ENCODE results near the gene ZNF263.
"Not testable (repeated sequence)": the region's sequence is repeated elsewhere in the genome, so short reads cannot be mapped to it uniquely, and the experiment has no call there.

ZNF263 gene

DNA sequence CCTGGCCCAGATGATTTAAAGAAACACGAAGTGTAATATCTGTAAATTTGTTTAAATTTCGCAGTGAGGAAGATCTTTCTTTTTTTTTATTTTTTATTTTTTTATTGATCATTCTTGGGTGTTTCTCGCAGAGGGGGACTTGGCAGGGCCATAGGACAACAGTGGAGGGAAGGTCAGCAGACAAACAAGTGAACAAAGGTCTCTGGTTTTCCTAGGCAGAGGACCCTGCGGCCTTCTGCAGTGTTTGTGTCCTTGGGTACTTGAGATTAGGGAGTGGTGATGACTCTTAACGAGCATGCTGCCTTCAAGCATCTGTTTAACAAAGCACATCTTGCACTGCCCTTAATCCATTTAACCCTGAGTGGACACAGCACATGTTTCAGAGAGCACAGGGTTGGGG is 12.6 kb upstream of the ZNF263 start:
- not testable (repeated sequence) for DNase-seq

DNA sequence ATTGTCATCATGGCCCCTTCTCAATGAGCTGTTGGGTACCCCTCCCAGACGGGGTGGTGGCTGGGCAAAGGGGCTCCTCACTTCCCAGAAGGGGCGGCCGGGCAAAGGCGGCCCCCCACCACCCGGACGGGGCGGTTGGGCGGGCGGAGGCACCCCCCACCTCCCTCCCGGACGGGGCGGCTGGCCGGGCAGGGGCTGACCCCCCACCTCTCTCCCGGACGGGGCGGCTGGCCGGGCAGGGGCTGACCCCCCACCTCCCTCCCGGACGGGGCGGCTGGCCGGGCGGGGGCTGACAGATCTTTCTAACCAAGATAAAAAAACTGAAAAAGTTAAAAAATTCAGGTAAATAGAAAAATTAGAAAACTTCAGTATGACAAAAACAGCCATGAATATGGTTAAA is 12.0 kb upstream of the ZNF263 start:
- not testable (repeated sequence) for DNase-seq

DNA sequence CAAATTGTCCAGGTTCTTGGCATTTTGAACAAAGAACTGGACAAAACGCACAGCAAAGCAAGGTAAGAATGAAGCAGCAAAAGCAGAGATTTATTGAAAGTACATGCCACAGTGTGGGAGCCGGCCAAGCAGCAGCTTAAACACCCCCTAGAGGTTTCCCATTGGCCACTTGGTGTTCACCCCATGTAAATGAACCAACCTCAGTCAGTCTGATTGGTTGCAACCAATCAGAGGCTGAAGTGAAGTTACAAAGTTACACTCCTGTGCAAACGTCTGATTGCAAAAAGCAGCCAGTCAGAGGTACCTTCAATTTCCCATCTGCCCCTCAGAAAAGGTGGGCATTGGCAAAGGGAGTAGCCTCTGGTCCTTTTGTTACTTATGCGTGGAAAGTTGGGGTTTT is 8.8 kb upstream of the ZNF263 start:
- DNase-seq = peak; percentile 51

DNA sequence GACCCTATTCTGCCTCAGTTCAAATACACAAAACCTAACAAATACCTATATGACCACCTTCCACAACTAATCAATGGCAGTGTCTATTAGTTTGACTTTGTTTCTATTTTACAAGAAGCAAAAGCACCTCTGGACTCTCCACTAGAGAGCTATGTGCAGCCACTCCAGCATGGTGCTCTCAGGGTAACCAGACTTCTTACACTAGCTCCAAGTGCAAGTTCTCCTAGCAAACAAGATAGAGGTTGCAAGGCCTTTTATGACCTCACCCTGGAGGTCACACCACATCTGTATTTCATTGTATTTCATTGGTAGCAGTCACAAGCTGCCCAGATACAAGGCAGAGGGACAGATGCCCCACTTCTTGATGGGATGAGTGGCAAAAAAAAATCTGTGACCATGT is 8.3 kb upstream of the ZNF263 start:
- no peak for DNase-seq

DNA sequence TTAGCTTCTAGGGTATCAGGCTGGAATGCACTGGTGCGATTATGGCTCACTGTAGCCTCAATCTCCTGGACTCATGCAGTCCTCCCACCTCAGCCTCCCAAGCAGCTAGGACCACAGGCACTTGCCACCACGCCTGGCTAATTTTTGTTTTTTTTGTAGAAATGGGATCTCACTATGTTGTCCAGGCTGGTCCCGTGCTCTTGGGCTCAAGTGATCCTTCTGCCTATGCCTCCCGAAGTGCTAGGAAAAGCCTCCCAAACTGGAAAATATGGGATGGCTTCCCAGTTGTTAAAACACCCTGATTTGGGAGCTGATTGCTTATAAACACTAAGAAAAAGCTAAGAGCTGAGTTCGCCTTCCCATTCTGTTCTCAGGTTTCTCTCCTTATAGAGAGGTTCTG is 6.6 kb upstream of the ZNF263 start:
- DNase-seq = no peak

DNA sequence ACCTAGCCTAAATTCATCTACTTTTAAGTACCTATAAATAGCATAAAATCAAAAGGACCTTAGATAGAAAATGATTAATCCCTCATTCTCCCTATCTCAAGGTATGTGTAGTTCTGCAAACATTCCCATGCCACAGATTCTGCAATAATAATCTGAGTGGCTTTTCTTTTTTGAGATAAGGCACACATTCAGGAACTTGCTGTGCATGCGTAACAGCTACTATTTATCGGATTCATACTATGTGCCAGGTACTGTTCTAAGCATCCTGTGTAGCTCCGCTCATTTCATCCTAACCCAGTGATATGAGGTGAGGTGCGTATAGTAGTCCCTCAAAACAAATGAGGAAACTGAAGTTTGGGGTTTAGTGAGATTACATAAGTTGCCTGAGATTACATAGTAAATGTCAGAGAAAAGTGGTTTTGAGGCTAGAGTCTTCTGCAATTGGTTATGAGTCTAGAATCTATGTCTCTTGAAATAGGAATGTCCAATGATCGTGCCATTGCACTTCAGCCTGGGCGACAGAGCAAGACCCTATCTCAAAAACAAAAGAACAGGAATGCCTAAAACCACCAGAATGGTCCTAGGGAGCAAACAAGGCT is 2.0 kb upstream of the ZNF263 start:
- DNase-seq = no peak

DNA sequence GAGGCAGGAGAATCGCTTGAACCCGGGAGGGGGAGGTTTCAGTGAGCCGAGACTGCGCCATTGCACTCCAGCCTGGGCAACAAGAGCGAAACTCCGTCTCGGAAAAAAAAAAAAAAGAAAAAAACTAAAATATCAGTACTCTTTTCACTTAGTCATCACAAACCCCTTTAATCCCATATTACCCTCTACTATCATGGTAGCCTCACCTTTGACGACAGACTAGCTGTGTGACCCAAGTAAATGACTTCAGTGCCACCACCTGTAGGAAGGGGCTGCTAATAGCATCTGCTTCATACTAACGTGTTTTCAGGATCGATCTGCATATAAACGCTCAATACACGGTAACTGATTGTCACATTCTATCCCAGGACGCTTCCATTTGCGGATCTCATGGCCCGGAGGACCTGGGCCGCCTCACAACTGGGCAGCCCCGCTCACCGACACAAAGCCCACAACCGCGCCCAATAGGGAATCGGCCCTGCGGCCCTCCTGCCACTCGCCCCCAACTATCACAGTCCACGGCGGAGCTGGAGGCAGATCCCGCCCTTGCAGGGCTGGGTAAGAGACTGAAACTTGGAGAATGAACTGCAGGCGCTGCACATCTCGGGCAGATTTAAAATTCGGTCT is 1.1 kb upstream of the ZNF263 start:
- DNase-seq = peak; percentile 86

DNA sequence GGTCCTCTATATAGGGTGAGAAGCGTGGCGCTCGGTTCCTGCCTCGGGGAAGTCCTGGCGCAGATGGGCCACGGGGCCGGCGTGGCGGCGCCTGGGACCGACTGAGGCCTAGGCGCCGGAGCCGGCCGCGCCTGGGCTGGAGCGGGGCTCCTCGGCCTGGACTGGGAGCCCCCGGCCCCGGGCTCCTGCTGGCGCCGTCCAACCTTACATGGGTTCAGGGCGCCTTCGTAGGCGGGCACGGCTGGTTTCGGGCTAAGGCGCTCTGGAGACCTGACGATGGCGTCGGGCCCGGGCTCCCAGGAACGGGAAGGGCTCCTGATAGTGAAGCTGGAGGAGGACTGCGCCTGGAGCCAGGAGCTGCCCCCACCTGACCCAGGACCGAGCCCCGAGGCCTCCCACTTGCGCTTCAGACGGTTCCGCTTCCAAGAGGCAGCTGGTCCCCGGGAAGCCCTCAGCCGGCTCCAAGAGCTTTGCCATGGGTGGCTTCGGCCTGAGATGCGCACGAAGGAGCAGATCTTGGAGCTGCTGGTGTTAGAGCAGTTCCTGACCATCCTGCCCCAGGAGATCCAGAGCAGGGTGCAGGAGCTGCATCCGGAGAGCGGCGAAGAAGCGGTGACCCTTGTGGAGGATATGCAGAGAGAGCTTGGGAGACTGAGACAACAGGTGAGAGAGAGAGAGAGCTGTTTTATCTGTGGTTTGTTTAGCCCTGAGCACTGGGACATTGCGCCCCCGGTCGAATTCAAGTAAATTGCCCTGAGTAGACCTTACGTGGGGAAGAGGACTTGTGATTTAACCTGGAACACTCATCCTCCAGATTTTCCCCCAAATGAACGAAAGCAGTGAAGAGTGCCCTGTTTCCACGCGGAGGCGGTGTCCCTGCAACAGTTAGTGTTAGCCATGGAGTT is 504 bp downstream of the ZNF263 start:
- peak; percentile 12 for DNase-seq

DNA sequence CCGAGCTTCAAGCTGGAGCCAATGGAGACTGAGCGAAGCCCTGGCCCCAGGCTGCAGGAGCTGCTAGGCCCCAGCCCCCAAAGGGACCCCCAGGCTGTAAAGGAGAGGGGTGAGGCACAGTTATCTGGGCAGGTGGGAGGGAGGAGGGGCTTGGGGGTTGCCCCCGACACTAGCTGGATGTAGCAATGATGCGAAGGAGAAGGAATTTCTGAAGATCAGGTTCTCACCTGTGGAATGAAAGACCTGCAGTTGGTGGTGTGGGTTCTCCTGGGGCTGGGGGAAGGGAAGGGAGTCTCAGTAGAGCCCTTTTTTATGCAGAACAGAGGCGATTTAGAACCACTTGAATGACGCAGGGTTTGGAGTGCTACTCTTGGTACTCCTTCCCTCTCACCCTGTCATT is 1.8 kb downstream of the ZNF263 start:
- no peak for DNase-seq

DNA sequence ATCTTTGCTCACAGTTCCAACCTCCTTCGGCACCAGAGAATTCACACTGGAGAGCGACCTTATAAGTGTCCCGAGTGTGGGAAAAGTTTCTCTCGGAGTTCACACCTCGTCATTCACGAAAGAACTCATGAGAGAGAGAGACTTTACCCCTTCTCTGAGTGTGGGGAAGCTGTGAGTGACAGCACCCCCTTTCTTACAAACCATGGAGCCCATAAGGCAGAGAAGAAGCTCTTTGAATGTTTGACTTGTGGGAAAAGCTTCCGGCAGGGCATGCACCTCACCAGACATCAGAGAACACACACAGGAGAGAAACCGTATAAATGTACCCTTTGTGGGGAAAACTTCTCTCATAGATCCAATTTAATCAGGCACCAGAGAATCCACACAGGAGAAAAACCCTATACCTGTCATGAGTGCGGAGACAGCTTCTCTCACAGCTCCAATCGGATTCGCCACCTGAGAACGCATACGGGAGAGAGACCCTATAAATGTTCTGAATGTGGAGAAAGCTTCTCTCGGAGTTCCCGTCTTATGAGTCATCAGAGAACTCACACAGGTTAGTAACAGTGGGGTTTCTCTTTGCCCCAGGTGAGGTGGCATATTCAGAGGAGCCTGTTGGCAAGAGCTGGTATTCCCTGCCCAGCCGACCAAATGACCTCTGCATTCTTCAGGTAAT is 6.8 kb downstream of the ZNF263 start:
- DNase-seq = no peak

DNA sequence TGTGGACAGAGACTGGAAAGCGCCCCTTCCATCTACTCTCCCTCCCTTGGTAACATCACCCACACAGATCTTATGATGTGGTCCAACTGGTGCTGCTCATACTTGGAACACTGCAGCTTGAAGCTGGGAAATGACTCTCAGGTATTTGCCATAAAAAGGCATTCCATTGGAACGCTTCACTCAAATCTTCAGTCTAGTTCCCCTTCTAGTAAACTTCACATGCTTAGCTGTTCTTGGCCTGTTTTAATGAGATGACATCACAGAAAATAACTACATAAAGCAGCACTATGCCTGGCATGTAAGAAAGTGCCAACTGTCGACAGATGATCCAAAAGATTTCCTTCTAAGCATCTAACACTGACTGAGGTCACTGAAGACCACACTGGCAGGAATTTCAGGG is 9.3 kb downstream of the ZNF263 start:
- DNase-seq = no peak

DNA sequence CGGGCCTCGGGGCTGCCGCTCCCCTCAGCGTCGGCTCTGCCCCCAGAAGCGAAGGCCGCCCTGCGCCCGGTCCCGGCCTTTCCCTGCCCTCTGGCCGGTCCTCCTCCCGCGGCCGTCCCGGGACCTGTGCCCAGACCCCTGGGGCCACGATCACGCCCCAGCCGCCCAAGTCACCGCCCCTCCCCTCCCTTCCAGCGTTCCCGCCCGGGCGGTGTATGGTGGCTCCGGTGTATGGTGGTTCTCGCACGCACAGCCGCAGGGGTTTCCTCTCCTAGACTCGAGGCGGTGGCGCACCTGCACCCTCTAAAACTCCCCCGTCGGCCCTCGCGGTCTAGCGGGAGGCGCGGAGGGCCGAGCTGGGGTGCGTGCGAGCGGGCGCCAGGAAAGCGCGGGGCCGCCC is 11.9 kb downstream of the ZNF263 start:
- no peak for DNase-seq

DNA sequence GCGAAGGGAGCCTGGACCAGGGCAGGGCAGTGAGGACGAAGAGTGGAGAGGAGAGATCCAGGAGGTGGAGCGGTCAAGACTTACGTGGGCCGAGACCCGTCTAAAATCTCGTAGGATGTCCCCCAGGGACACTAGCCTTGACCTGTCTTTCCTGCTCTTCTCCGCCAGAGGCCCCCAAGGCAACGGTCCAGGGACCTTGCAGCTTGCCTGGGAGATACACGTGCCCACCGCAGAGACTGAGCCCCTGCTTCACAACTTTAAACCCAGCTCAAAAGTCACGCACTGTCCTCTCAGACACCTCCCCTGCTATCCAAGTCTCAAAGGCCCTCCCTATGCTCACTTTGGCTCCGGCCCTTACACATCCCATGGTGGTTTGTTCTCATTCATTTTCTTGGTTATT is 12.5 kb downstream of the ZNF263 start:
- no peak for DNase-seq

DNA sequence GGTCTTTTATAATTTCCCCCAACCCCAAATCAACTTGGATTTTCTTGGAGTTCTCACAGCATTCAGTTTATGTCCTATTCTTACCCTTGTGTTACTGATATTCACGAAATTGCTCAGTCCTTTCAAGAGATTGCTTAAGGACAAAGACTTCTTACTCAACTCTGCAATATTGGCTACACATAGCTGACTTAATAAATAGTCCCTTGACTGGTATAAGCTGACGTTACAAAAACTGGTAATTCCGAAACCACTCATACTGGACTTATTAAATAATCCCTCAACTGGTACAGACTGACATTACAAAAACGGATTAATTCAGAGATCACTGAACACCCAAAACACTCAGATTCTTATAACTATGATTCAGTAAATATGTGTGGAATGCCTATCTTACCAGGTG is 21.1 kb downstream of the ZNF263 start:
- no peak for DNase-seq

DNA sequence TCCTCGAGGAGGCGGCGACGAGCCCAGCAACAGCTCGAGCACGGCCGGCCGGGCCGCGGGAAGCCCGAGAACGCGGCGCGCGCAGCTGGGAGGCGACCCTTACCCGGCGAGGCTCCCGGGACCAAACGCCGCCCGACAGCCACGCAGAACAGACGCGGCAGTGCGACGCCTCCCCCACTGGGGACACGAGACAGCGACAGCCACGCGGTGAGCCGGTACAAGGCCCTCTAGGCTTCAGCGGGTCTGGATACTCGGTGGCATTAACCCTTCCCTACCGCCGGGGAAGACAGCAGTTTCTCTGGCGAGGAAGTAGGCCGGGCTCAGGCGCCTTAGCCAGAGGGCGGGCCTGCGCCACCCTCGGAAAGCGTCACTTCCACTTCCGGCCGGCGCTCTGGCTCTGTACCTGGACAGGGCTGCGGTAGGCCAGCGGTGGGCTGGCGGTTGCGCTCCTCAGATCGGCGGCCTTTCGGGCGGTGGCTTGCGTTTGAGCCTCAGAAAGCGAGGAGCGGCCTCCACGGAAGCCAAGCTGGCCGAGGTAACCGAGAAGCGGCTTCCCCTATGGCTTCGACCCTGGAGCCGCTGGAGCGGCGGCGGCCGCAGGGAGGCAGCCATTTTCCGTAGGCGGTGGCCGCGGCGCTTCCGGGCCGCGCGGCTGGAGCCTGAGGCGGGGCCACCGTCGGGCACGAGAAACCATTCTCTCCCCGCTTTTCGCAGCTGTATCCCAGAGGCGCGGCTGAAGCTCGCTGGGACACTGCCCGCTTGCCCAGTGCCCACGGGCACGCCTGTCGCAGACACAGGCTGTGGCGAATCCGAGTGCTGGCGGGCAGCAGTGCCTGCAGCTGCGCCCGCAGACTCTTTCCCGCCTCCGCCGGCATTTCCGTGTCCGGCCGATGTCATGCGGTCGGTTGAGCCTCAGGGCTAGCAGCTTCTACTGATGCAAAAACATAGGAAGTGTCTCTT is 22.1 kb downstream of the ZNF263 start, which contains the start of the genes TIGD7 and ZNF75A:
Gene TIGD7, minus strand, starts transcription at position 322 of the 960 bp plus-strand sequence. CDS start 4,816 bp downstream, outside the sequence.
Gene ZNF75A, plus strand, starts transcription at position 389 of the 960 bp plus-strand sequence. CDS start 2,932 bp downstream, outside the sequence.
- peak; percentile 92 for DNase-seq

DNA sequence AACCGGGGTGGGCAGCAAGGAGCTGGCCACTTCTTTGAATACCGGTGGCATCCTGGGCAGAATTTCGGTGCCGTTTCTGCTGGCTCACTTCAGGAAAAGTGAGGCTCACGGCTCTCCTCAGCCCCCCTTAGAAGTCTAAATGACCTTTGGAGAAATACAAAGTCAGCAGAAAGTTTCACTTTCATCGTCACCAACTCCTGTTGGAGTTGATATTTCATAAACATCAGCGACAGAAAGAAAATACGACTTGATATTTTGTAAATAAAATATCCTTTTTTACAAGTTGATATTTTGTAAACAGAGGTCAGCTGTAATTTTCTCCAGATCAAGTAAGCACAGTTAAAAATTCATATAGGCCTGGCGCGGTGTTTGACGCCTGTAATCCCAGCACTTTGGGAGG is 22.8 kb downstream of the ZNF263 start:
- no peak for DNase-seq

DNA sequence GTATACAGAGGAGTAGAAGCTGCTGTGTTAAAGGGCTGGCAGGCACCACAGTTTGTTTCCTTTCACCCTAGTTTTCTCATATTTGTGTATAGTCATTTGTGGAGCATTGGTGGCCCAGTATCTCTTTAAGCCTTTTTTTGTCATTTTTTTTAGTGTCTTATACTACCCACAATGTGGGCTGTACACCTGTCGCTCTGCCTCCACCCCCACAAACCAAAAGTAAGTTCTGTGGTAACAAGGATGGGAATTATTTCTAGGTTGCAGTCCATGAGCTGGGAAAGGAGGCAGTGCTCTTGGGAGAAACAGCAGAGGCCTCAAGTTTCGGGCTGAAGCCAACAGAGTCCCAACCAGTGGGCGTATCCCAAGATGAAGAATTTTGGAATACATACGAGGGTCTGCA is 28.2 kb downstream of the ZNF263 start:
- peak; percentile 13 for DNase-seq

DNA sequence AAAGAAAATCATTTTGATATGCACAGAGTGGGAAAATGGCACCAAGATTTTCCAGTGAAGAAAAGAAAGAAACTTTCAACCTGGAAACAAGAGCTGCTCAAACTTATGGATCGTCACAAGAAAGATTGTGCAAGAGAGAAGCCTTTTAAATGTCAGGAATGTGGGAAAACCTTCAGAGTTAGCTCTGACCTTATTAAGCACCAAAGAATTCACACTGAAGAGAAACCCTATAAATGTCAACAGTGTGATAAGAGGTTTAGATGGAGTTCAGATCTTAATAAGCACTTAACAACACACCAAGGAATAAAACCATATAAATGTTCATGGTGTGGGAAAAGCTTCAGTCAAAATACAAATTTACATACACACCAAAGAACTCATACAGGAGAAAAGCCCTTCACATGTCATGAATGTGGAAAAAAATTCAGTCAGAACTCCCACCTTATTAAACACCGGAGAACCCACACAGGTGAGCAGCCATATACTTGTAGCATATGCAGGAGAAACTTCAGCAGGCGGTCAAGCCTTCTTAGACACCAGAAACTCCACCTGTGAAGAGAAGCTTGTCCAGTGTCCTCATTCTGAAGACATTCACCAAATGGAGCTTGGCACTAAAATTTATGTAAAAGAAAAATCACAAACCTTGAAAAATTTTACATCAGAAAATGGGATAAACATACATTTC is 34.2 kb downstream of the ZNF263 start:
- no peak for DNase-seq

DNA sequence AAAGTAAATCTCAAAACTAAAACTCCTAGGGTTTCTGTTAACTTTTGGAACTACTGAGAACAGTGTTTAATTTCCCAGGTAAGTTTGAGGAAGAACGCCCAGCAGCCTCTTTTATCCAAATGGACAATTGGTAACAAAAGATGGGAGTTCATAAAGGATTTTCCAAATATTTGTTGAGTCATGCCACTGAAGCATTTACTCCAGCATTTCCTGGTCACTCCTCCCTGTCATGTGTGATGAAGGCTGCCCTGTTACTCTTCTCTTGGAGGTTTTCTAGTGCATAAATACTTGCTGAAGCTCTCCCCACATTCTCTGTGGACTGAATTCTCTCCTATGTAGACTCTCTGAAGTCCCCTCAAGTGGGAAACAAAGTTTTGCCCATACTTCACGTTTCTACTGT is 38.5 kb downstream of the ZNF263 start:
- no peak for DNase-seq

DNA sequence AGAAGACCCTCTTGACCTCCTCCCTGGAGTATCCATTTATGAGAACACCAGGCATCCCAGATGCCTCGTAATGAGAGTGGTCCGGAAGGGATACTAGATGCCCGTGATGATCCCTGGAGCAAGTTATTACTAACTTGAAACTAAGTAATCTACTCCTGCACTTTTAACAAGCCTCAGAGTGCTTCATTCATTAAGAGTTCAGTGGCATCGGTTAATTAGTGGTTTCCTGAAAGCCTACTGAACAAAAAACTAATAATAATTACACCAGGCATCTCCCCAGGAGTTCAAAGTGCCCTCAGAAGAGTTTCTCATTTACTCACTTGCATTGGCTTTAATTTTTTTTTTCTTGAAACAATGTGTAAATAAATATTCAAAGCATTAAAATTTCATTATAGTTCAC is 44.2 kb downstream of the ZNF263 start:
- no peak for DNase-seq

DNA sequence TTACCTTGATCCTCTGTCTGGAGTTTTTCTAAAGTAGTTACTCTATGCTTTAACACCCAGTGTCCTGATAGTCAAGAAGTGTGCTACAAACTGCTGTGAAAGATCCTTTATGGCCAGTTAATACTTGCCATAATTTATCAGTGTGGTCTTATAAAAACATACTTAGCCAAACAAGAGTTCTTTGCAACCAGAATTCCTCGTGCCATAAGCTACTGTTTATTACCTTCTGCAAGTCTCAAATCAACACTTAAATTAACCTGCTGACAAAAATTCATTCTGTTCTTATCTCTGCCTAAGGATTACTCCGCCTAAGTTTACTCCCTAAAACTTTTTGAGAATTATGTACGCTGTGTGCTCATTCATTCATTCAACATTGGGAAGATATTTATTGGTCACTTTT is 44.8 kb downstream of the ZNF263 start:
- DNase-seq = no peak

All from RPMI8226 (cell line).